ENCODE measurements around the gene IFT52.
"Not testable (repeated sequence)": the region's sequence is repeated elsewhere in the genome, so short reads cannot be mapped to it uniquely, and the experiment has no call there.

Gene IFT52

GRCh38 chr20:43568706-43569105 lies 22.0 kb upstream of the IFT52 start:
- no peak for DNase-seq

DNA sequence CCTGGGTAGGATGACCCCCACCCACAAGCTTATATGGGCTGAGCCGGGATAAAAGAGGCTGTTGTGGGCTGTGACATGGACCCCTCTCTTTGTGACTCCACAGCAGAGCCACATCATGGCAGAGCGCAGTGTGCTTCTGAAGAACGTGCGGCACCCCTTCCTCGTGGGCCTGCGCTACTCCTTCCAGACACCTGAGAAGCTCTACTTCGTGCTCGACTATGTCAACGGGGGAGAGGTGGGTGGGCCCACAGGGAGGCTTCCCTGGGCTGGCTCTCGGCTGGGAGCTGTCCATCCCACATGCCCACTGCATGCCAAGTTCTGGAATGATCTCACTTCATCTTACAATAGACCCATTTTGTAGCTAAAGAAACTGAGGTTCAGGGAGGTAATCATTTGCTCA lies 21.5 kb upstream of the IFT52 start:
- no peak for DNase-seq

- DNase-seq: no peak
These were observed 20.2 kb upstream of the IFT52 start for GRCh38 chr20:43570496-43570895.

- no peak for DNase-seq
These were observed 19.4 kb upstream of the IFT52 start for GRCh38 chr20:43571310-43571709.

DNA sequence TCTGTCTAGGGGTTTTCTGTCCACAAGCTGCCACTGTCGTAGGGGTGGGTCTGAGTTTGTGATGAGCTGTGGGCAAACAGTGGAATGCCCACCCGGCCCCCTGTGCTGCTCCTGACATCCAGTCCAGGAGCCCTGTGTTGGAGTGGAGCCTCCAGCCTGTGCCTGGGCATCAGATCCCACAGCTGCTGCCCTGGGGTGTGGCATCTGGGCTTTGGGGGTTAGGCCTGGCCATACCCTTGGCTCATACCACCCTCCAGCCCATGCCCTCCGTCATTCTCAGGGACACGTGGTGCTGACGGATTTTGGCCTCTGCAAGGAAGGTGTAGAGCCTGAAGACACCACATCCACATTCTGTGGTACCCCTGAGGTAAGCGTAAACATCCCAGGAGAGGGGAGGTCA lies 19.0 kb upstream of the IFT52 start:
- DNase-seq: no peak

DNA sequence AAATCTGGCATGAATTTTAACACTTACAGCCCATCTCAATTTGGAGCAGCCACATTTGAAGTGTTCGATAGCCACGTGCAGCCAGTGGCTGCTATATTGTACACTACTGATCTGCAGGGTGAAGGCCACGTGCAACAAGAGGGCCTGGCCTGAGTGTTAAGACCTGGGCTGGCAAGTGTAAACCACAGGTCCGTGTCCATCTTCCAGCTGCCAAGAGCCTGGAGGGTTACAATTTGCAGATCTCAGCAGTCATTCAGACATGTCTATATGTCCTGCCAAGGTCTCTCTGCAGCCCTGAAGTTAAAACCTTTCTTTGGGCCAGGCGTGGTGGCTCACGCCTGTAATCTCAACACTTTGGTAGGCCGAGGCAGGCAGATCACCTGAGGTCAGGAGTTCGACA lies 17.8 kb upstream of the IFT52 start:
- DNase-seq: no peak

DNA sequence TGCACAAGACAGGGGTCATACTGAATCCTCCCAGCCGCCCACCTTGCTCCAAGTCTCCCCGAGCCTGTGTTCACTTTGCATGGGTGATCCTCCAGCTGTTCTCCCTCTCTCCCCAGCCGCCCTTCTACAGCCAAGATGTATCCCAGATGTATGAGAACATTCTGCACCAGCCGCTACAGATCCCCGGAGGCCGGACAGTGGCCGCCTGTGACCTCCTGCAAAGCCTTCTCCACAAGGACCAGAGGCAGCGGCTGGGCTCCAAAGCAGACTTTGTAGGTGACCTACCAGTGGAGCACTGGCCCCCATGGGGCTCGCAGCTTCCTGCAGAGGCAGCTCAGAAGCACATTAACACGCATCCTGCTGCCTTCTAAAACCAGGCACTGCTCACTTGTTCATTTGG lies 14.6 kb upstream of the IFT52 start:
- no peak for DNase-seq

DNA sequence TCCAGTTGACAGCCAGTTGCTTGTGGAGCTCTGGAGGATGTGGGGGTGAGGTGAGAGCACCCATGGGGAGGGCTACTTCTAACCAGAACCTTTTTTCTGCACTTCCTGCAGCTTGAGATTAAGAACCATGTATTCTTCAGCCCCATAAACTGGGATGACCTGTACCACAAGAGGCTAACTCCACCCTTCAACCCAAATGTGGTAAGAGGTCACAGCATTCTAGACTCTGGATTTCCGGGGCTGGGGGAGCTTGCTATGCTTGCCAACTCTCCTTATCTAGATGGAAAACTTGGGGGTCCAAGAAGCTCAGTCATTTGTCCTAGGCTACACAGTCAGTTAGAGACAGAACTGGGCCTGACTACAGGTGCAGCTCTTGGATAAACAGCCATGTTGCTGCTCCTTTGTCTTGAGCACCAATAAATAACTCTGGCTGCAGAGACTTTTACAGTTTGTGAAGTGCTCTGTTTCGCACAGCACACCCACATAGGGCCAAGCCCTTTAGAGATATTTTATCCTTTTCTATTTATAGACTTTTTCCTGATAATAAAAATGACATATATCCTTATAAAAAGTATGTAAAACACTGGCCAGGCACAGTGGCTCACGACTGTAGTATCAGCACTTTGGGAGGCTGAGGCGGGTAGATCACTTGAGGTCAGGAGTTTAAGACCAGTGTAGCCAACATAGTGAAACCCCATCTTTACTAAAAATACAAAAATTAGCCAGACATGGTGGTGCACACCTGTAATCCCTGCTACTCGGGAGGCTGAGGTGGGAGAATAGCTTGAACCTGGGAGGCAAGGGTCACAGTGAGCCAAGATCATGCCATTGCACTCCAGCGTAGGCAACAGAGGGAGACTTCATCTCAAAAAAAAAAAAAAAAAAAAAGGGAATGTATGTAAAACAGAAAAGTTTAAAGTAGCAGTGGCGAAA lies 10.6 kb upstream of the IFT52 start:
- no peak for DNase-seq

DNA sequence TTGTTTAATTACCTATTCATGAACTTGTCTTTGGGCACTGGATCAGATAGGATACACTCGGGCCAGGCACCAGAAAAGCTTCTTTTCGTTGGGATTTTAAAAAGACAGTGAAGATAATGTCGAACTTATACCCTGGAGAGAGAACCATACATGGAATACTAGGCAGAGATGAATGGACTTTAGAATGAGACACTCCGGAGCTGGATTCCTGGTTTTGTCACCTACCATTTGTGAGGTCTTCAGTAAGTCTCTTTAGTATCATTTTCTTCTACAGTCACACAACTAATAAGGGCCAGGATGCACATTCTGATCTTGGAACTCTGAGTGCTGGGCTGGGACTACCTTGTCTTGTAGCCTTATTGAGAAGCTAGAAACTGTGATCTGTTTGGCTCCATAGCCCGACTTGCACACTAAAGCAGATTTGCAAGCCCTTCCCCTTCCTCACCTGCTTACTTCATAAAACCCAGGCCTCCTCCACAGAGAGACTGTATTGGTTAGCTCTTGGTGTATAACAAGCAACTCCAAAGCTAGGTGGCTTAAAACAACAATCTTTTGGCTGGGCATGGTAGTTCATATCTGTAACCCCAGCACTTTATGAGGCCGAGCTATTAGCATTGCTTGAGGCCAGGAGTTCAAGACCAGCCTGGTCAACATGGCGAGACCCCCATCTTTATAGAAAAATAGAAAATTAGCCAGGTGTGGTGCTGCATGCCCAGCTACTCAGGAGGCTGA lies 7.4 kb upstream of the IFT52 start:
- no peak for DNase-seq

DNA sequence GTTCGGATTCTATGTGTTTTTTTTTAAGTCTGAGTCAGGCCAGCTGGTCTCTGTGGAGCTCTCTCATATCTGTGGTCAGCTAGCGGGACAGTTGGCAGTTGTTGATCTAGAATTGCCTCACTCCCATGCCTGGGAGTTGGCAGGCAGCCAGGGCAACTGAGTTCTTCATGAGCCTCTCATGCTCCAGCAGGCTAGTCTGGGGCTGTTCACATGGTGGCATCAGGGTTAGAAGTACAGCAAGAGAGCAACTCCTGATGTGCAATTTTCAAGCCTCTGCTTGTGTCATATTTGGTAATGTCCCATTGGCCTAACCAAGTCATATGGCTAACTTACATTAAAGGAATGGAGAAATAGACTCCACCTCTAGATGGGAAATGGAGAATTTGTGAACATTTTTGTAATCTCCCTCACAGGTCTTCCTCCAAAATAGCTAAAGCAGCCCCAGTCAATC lies 6.7 kb upstream of the IFT52 start:
- peak in 1 of 2 donors; percentile 46 for DNase-seq

GRCh38 chr20:43584448-43585136 lies 6.1 kb upstream of the IFT52 start:
- no peak for DNase-seq

- no peak for DNase-seq
These were observed 4.1 kb upstream of the IFT52 start for GRCh38 chr20:43586641-43587040.

DNA sequence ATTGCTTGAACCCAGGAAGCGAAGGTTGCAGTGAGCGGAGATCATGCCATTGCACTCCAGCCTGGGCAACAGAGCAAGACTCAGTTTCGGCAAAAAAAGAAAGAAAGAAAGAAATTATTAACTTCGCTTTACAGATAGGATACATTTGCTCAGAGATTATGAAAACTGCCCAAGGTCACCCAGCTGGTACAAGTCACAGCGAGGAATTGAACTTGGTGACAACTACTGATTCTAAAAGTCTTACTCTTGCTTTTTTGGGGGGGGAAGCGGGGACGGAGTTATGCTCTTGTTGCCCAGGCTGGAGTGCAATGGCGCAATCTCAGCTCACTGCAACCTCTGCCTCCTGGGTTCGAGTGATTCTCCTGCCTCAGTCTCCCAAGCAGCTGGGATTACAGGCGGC lies 2.2 kb upstream of the IFT52 start:
- not testable (repeated sequence) for DNase-seq

DNA sequence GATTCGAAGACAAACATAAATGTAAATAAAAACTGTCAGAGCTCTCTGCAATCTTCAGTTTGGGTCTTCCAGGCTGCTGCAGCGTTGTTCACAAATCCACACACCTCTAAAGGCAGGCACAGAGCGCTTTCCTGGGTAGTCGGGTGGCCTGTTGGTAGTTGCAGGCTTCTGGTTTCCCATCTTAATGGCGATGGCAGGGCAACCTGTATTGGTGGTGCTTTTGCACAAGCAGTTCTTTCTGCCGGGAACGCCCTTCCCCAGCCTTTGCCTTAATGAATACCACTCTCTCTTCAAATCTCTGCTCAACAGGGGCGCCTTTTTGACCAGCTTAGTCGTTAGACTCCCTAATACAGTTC lies 723 bp upstream of the IFT52 start:
- no peak for DNase-seq

DNA sequence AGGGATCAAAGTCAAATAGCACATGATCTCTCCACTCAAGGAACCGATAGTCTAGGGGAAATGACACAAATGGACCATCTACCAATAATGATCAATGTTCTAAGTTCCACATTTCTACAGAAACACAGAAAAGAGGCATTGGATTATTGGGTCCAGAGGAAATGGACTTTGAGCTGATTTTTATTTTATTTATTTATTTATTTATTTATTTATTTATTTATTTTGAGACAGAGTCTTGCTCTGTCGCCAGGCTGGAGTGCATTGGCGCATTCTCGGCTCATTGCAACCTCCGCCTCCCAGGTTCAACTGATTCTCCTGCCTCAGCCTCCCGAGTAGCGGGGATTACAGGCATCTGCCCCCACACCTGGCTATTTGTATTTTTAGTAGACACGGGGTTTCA lies 11.2 kb downstream of the IFT52 start:
- not testable (repeated sequence) for DNase-seq

DNA sequence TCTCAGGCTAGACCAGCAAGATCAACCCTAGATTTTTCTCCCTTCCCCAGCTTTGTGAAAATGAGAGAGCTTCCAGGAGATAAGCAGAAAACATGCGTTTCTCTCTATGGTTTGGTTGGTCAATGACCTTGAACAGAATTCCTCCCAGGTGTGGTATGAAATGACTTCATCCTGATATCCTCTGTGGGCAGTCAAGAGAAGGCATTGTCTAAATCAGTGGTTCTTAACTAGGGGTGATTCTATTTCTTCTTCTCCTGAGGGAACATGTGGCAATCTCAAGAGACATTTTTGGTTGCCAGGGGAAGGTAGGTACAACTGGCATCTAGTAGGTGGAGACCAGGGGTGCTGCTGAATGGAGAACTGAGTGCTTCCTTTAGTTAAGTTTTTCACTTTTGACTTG lies 12.4 kb downstream of the IFT52 start:
- no peak for DNase-seq

DNA sequence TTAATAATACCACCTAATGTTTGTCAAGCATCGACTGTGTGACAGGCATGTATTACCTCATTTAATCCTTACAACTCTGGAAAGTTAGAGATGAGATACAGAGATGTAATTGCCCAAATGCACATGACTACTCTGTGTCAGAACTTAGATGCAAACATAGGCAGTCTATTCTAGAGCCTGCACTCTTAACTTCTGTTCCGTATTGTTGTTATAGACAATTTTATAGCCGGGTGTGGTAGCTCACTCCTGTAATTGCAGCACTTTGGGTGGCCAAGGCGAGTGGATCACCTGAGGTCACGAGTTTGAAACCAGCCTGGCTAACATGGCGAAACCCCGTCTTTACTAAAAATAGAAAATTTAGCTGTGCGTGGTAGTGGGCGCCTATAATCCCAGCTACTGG lies 15.0 kb downstream of the IFT52 start:
- no peak for DNase-seq

GRCh38 chr20:43607278-43607677 lies 16.5 kb downstream of the IFT52 start:
- DNase-seq: not testable (repeated sequence)

DNA sequence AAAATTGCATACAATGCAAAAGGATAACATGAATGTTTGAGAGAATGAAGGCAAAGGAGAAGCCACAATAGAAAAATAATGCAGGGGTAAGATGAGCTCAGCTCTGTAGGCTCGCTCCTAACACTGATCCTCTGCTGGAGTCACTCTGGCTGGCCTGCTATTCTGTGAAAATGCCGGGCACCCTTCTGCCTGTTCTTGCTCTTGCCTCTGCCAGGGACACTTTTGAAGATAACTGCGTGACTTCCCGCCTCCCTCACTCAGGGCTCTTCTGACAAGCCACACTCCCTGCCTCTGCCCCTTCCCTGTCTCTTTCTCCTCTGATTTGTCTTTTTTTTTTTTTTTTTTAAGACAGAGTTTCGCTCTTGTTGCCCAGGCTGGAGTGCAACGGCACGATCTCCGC lies 40.9 kb downstream of the IFT52 start:
- DNase-seq: no peak

GRCh38 chr20:43636429-43636828 lies 45.7 kb downstream of the IFT52 start:
- no peak for DNase-seq

GRCh38 chr20:43642548-43642947 lies 51.8 kb downstream of the IFT52 start:
- no peak for DNase-seq

DNA sequence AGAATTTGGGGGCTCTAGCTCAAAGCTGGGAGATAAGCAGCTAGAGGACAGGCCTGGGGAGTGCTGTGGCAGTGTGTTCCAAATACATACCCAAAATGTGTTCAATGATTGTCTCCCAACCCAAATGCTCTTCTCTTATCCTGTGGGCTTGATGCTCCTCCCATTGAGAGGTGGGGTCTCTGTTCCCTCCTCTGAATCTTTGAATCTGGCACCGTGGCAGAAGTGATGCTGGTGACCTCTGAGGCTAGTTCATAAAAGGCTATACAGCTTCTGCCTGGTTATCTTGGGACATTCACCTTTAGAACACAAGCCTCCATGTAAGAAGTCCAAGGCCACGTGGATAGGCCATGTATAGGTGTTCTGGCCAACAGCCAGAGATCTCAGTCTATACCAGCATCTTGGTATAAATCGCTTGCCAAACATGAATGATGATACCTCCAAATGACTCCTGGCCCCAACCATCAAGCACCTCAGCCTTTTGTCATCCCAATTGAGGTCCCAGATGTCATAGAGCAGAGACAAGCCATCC lies 60.3 kb downstream of the IFT52 start:
- DNase-seq: no peak

DNA sequence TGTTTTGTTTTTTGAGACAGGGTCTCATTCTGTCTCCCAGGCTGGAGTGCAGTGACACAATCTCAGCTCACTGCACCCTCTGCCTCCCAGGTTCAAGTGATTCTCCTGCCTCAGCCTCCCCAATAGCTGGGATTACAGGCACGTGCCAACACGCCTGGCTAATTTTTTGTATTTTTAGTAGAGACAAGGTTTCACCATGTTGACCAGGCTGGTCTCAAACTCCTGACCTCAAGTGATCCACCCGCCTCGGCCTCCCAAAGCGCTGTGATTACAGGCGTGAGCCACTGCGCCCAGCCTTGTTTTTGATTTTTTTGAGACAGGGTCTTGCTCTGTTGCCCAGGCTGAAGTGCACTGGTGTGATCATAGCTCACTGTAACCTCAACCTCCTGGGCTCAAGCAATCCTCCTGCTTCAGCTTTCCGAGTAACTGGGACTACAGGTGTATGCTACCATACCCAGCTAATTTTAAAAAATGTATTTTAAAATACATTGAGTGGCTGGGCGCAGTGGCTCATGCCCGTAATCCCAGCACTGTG lies 61.0 kb downstream of the IFT52 start:
- DNase-seq: not testable (repeated sequence)
